Psoas muscle (tissue), 8 donors: Measurements from ENCODE around the gene AGR3. TPM values are rescaled to one million over a fixed set of nuclear protein-coding genes. Genes with fewer than 3 reads are reported as not detected.
"Not testable (repeated sequence)": the region's sequence is repeated elsewhere in the genome, so short reads cannot be mapped to it uniquely, and the experiment has no call there.

Source experiments
- ATAC-seq, 4 donors: fragments of 200-7000 bp; cut with Tn5 transposase; one replicate each; pipeline ENCODE4 v1.9.1; 2020; ENCODE audit warnings: moderate library complexity in 3 of 4, mild to moderate bottlenecking in 2 of 4
- DNase-seq, 2 donors: peaks; one replicate each; pipeline ENCODE4 v3.0.0-alpha.2; 2020
- H3K27ac ChIP-seq: fragments of 200-600 bp; one replicate; pipeline ENCODE4 v1.8.0; 2022
- H3K27me3 ChIP-seq, 3 donors: fragments of 200-600 bp in 1 of 3; one replicate each; pipeline versions ENCODE4 v1.6.1 to v1.8.0; 2013 to 2022; ENCODE audit warnings: low read length in 2 of 3, mild to moderate bottlenecking in 2 of 3, moderate library complexity in 1 of 3; ENCODE audit not compliant: insufficient read depth in 3 of 3
- H3K36me3 ChIP-seq, 2 donors: fragments of 200-600 bp in 1 of 2; one replicate each; pipeline versions ENCODE4 v1.6.1 to v1.8.0; 2013 to 2022; ENCODE audit warnings: low read depth in 1 of 2, mild to moderate bottlenecking in 1 of 2, moderate library complexity in 1 of 2; ENCODE audit not compliant: insufficient read depth in 1 of 2
- H3K4me1 ChIP-seq: fragments of 200-600 bp; one replicate; pipeline ENCODE4 v1.8.0; 2022
- H3K4me3 ChIP-seq: fragments of 200-600 bp; one replicate; pipeline ENCODE4 v1.8.0; 2022; ENCODE audit warnings: mild to moderate bottlenecking
- H3K9me3 ChIP-seq: fragments of 200-600 bp; one replicate; pipeline ENCODE4 v1.8.0; 2022
- CTCF ChIP-seq: fragments of 200-600 bp; IDR thresholded peaks from one replicate; pipeline ENCODE4 v1.8.0; 2022; ENCODE audit warnings: antibody characterized with exemption
- WGBS, 3 donors: extraction: QIAGEN DNeasy Blood & Tissue Kit; methylation state at CpG; one replicate each; pipeline versions ENCODE4 v1.1.6 to v1.1.7; 2013; 5-methylcytosine and 5-hydroxymethylcytosine counted together
- intact Hi-C, 2 donors: fragments of 100-400 bp; cut with DNase I; formaldehyde crosslinking; loops; one replicate each; pipeline versions ENCODE4 v1.11.0 to v1.14.2; 2022
- polyA plus RNA-seq, 3 donors: library from polyadenylated mRNA; stranded (reverse); fragments of 200-250 nt; gene quantifications; one replicate each; pipeline ENCODE4 v1.2.3, GENCODE V29; 2013
- total RNA-seq, 4 donors: library from RNA; stranded (reverse); fragmentation: NEBNext Ultra II Directional in 2 of 4; extraction: Animal tissue kit (Norgen Biotek cat#: 25700) in 2 of 4; gene quantifications; one replicate each; pipeline versions ENCODE4 v1.2.1 to v1.2.4, GENCODE V29; 2021 to 2023
- donor health status: healthy with polysubstance abuse.
- donor health status: DM: no; HTN: no; CAD: no; lungs with moderate emphysema.
- donor health status: Bipolar disorder and iron deficiency.
- donor health status: healthy.
- donor health status: DM: yes; HTN: yes; CAD: no.
- donor health status: DM: no; HTN: no; CAD: no.
- donor health status: DM: no; HTN: no; CAD: no.
- donor health status: DM: yes; HTN: yes; CAD: no.

Gene AGR3
- total and polyA plus RNA-seq, 7 donors = 0.31 TPM; not detected in 6

DNA sequence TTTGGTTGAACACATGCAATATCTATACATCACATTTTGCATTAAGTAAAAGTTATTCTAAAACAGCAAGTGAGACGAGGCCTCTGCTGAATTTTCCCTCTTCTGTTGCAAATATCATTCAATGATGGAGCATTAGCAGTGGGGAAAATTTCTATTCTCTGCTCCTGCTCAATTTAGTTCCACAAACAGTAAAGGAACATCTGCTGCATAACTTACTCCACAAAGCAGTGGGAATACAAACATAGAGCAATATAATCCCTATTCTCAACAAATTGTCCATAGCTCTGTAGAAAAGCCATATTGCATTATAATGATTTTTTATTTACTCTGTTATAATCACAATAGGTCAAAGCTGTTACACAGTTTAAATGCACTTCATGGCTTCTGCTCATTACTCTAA is 5.9 kb downstream of the AGR3 start:
- intact Hi-C loops = no loop called here
- no peaks in the 10 kb centered on the region for H3K27me3 ChIP-seq
- no peaks in the 10 kb centered on the region for H3K4me1 ChIP-seq
- WGBS, 3 donors = 43 to 58% (median 49%) methylated on average over 1 of the region's 1 CpG
- no peak for DNase-seq
- peaks cover 8% of the 10 kb centered on the region for H3K9me3 ChIP-seq
- no peak for TF ChIP-seq CTCF
- H3K36me3 ChIP-seq = no peaks in the 10 kb centered on the region
- H3K4me3 ChIP-seq = no peak overlapping the region
- H3K27ac ChIP-seq = no peak overlapping the region
- ATAC-seq = no peak

DNA sequence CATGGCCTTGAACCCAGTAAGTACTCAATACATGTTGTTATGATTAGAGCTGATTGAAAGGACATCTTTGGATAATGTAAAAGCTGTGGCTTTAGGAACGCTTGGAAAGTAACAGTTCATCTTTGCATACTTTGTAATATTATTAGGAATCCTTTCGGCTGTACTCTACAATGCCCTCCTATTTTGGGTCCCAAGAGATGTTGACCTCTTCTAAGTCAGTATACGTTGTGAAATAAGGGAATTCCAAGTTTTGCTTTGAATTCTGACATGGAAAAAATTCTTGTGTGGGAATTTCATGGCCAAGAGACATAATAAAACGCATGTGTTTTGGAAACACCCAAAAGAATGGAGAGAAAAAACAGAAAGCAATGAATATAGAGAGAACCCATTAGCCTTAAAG is 7.7 kb downstream of the AGR3 start:
- no peak overlapping the region for H3K27ac ChIP-seq
- no peaks in the 10 kb centered on the region for H3K36me3 ChIP-seq
- intact Hi-C loops = no loop called here
- 29 to 61% (median 42%) methylated on average over 4 of the region's 4 CpGs for WGBS, 3 donors
- no peaks in the 10 kb centered on the region for H3K27me3 ChIP-seq
- peaks cover 8% of the 10 kb centered on the region for H3K9me3 ChIP-seq
- no peak overlapping the region for H3K4me3 ChIP-seq
- no peaks in the 10 kb centered on the region for H3K4me1 ChIP-seq
- no peak for TF ChIP-seq CTCF
- no peak for DNase-seq
- ATAC-seq = no peak

DNA sequence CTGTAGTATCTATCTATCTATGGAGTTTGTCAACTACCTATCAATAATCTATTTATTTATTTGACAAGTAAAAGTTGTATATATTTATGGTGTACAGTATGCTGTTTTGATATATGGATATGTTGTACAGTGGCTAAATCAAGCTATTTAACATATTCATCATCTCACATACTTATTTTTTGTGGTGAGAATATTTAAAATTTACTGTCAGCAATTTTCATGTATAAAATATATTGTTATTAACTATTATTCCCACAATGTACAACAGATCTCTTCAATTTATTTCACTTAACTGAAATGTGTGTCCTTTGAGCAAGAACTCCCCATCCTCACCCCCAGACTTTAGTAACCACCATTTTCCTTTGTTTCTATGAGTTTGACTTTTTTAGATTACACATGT is 14.5 kb downstream of the AGR3 start:
- intact Hi-C loops = no loop called here

GRCh38 chr7:16853189-16853588 is 28.6 kb downstream of the AGR3 start:
- WGBS, 3 donors = 90 to 93% (median 91%) methylated on average over 11 of the region's 11 CpGs
- ATAC-seq, H3K27me3 ChIP-seq, H3K4me1 ChIP-seq, H3K36me3 ChIP-seq, intact Hi-C loops, DNase-seq, H3K27ac ChIP-seq, H3K4me3 ChIP-seq, H3K9me3 ChIP-seq: not testable (repeated sequence)

More for the DNA sequence above, 14.5 kb downstream of the AGR3 start:
- no peak overlapping the region for H3K4me3 ChIP-seq
- ATAC-seq = no peak
- no peak for TF ChIP-seq CTCF
- H3K4me1 ChIP-seq = no peaks in the 10 kb centered on the region
- H3K36me3 ChIP-seq = no peaks in the 10 kb centered on the region
- peaks cover 5% of the 10 kb centered on the region for H3K9me3 ChIP-seq
- DNase-seq = no peak
- no peak overlapping the region for H3K27ac ChIP-seq
- no peaks in the 10 kb centered on the region for H3K27me3 ChIP-seq

GRCh38 chr7:16851829-16852228 is 30.0 kb downstream of the AGR3 start:
- WGBS, 3 donors = 31 to 43% (median 42%) methylated on average over 2 of the region's 2 CpGs
- ATAC-seq = no peak

More at GRCh38 chr7:16851829-16852228, 30.0 kb downstream of the AGR3 start:
- no peak overlapping the region for H3K4me3 ChIP-seq
- no peak overlapping the region for H3K27ac ChIP-seq
- H3K4me1 ChIP-seq = no peaks in the 10 kb centered on the region
- H3K9me3 ChIP-seq = no peaks in the 10 kb centered on the region
- intact Hi-C loops = no loop called here
- no peaks in the 10 kb centered on the region for H3K27me3 ChIP-seq
- no peak for DNase-seq
- TF ChIP-seq CTCF = no peak
- H3K36me3 ChIP-seq = no peaks in the 10 kb centered on the region
